PC-3 (cell line): ENCODE results near the gene CLTCL1.

Source experiments
- EZH2 ChIP-seq: fragments of 300-600 bp; sonication (generic); IDR thresholded peaks from one replicate; pipeline ENCODE4 v1.6.1; 2017; ENCODE audit warnings: antibody characterized with exemption, mild to moderate bottlenecking, low read length; ENCODE audit not compliant: unreplicated experiment
- EZH2phosphoT487 ChIP-seq: fragments of 300-600 bp; sonication (generic); IDR thresholded peaks from 2 replicates; pipeline ENCODE4 v1.6.1; 2018; ENCODE audit warnings: mild to moderate bottlenecking, antibody characterized with exemption, low read length, borderline replicate concordance
- TF ChIP-seq, protein P1 (sequence below): fragments of 300-600 bp; sonication (generic); conservative IDR thresholded peaks from 2 replicates; pipeline ENCODE4 v1.5.1; 2017; ENCODE audit warnings: antibody characterized with exemption, low read depth, mild to moderate bottlenecking, low read length

DNA sequence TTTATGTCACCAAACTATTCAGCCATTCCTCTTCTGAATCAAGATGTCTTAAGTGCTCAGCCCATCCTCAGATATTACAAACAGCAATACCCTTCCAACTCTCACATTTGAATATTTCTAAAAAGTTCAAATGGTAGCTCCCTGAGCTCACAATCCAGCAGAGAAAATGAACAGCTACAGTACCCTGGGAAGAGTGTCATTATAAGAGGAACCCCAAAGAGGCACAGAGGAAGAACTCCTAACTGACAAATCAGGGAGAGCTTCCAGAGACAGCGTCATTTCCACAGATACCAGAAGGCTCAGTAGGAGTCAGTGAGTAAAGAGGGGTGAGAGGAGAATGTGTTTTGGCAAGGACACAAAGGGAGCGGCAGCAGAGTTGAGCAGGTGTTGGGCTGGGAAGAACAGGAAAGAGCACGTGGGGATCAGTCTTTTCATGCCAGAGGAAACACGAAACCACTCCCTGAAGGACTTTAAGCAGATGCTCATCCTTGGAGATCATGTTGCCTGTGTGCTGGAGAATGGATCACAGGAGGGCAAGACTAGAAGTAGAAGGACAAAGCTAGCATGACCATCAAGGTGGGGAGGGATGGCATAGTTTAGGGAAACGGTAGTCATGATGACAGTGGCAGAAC lies 4.3 kb downstream of the CLTCL1 start:
- TF ChIP-seq, protein P1, sequence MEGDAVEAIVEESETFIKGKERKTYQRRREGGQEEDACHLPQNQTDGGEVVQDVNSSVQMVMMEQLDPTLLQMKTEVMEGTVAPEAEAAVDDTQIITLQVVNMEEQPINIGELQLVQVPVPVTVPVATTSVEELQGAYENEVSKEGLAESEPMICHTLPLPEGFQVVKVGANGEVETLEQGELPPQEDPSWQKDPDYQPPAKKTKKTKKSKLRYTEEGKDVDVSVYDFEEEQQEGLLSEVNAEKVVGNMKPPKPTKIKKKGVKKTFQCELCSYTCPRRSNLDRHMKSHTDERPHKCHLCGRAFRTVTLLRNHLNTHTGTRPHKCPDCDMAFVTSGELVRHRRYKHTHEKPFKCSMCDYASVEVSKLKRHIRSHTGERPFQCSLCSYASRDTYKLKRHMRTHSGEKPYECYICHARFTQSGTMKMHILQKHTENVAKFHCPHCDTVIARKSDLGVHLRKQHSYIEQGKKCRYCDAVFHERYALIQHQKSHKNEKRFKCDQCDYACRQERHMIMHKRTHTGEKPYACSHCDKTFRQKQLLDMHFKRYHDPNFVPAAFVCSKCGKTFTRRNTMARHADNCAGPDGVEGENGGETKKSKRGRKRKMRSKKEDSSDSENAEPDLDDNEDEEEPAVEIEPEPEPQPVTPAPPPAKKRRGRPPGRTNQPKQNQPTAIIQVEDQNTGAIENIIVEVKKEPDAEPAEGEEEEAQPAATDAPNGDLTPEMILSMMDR, result no peak
- TF ChIP-seq EZH2, result no peak
- no peak for TF ChIP-seq EZH2phosphoT487
